ENCODE data around the gene FKRP.
"Not testable (repeated sequence)": the region's sequence is repeated elsewhere in the genome, so short reads cannot be mapped to it uniquely, and the experiment has no call there.

Gene FKRP

GRCh38 chr19:46786236-46787039 is 40.6 kb downstream of the FKRP start:
- no peak for FAIRE-seq

GRCh38 chr19:46787040-46787330 is 41.1 kb downstream of the FKRP start:
- FAIRE-seq, result no peak

GRCh38 chr19:46787331-46788261 is 41.7 kb downstream of the FKRP start:
- FAIRE-seq, result no peak

- no peak for FAIRE-seq
These were observed 42.6 kb downstream of the FKRP start, which contains the start of gene SLC1A5 for GRCh38 chr19:46788262-46788967. TSS of gene SLC1A5 (minus strand) at chr19:46788594. CDS start at chr19:46787965, 629 bp downstream.

GRCh38 chr19:46788968-46789338 is 43.1 kb downstream of the FKRP start:
- no peak for FAIRE-seq

GRCh38 chr19:46789371-46789770 is 43.5 kb downstream of the FKRP start:
- no peak for FAIRE-seq

DNA sequence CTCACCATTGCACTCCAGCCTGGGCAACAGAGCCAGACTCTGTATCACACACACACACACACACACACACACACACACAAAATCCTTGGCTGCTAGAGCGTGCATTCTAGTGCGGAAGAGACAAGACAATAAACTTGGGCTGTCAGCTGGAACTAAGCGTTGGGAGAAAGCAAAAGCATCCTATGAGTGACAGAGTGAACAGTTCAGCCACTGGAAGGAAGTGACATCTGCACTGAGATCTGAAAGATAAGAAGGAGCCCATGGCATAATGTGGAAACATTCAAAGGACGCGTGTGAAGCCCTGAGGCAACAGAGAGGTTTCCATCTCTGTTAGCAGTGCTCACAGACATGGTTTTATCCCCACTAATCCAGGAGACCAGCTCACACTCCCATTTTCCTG is 46.1 kb downstream of the FKRP start:
- FAIRE-seq, result no peak

GRCh38 chr19:46797881-46798280 is 52.0 kb downstream of the FKRP start:
- FAIRE-seq, result no peak

- FAIRE-seq, result no peak
These were observed 52.9 kb downstream of the FKRP start for GRCh38 chr19:46798713-46799112.

GRCh38 chr19:46802152-46802551 is 56.3 kb downstream of the FKRP start:
- no peak for FAIRE-seq

DNA sequence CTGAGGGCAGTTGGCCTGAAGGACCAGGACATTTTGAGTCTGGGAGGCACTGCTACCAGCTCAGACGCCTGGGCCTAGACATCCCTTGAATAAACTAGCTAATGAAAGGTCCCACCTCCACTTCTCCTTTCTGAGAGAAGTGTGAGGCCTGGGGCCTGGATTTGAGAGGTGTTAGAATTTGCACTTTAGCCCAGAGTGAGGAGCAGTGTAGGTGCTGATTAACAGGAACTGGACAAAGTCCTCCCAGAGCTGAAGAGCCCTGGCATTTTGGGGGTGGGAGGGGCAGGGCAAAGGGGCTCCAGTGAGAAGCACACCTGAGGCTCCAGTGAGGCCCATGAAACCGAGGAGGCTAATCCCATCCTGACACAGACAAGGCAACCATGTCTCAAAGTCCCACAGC is 57.7 kb downstream of the FKRP start:
- FAIRE-seq, result no peak

DNA sequence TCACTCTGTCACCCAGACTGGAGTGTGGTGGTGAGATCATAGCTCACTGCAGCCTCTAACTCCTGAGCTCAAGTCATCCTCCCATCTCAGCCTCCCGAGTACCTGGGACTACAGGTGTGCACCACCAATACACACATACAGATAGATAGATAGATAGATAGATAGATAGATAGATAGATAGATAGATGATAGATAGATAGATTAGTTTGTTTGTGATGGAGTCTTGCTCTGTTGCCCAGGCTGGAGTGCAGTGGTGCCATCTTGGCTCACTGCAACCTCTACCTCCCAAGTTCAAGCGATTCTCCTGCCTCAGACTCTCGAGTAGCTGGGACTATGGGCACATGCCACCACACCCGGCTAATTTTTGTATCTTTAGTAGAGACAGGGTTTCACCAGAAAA is 58.6 kb downstream of the FKRP start:
- FAIRE-seq, result not testable (repeated sequence)

- FAIRE-seq, result no peak
These were observed 60.8 kb downstream of the FKRP start for GRCh38 chr19:46806656-46807055.
